ENCODE results near the gene ATRNL1.

- no peak for TF ChIP-seq EP300 (IDR thresholded peaks at IDR 0.05)
- TF ChIP-seq EHF (CRISPR knock-in tag; IDR thresholded peaks at IDR 0.05), result no peak
- TF ChIP-seq NPAS2 (CRISPR knock-in tag; IDR thresholded peaks at IDR 0.05; ENCODE audit: borderline replicate concordance), result no peak
- no peak for TF ChIP-seq CTCF (IDR thresholded peaks at IDR 0.05)
- no peak for TF ChIP-seq BHLHE40 (IDR thresholded peaks at IDR 0.05; ENCODE audit: low read depth, low read length)
- no peak for TF ChIP-seq MAX (IDR thresholded peaks at IDR 0.05)
- no peak for TF ChIP-seq POLR2A (IDR thresholded peaks at IDR 0.05; ENCODE audit: low read length)
- no peak for TF ChIP-seq REST (IDR thresholded peaks at IDR 0.05)
- TF ChIP-seq HMGXB4 (CRISPR knock-in tag; IDR thresholded peaks at IDR 0.05; ENCODE audit: borderline replicate concordance), result no peak
- no peak for TF ChIP-seq RAD21 (conservative IDR thresholded peaks at IDR 0.05 in 1 of 2, IDR thresholded peaks at IDR 0.05 in 1 of 2)
Measured at GRCh38 chr10:115157357-115157756, 64.2 kb downstream of the ATRNL1 start.

Data from A549 (cell line).